Mesenchymal stem cell (in vitro differentiated cells and primary cell): ENCODE data around the gene TMEM117.

ENCODE experiments used
- DNase-seq: peaks from one replicate; pipeline ENCODE4 v3.0.0-alpha.2; 2013
- H2AFZ ChIP-seq: one replicate; pipeline ENCODE4 v1.6.1; 2013; ENCODE audit warnings: low read depth, mild to moderate bottlenecking, control low read depth, inconsistent platforms, low read length, moderate library complexity
- H2AK5ac ChIP-seq: 2 replicates; pipeline ENCODE4 v1.6.1; 2013; ENCODE audit warnings: low read length, moderate library complexity, mild to moderate bottlenecking, inconsistent platforms; ENCODE audit not compliant: severe bottlenecking
- H2BK120ac ChIP-seq: one replicate; pipeline ENCODE4 v1.6.1; 2013; ENCODE audit warnings: low read depth, mild to moderate bottlenecking, inconsistent platforms, low read length, moderate library complexity
- H2BK12ac ChIP-seq, 2 experiments: one replicate each; pipeline ENCODE4 v1.6.1; 2013; ENCODE audit warnings: inconsistent platforms in 2 of 2, low read length in 2 of 2, mild to moderate bottlenecking in 2 of 2, moderate library complexity in 2 of 2, control low read depth in 1 of 2
- H2BK15ac ChIP-seq: one replicate; pipeline ENCODE4 v1.6.1; 2013; ENCODE audit warnings: mild to moderate bottlenecking, low read depth, inconsistent platforms; ENCODE audit not compliant: poor library complexity, severe bottlenecking
- H2BK5ac ChIP-seq: 2 replicates; pipeline ENCODE4 v1.6.1; 2013; ENCODE audit warnings: low read depth, mild to moderate bottlenecking, low read length, control low read depth, inconsistent platforms; ENCODE audit not compliant: poor library complexity, severe bottlenecking
- H3K14ac ChIP-seq, 2 experiments: one replicate each; pipeline ENCODE4 v1.6.1; 2013; ENCODE audit warnings: inconsistent platforms in 2 of 2, low read length in 2 of 2, control low read depth in 1 of 2, mild to moderate bottlenecking in 1 of 2, moderate library complexity in 1 of 2
- H3K18ac ChIP-seq, 2 experiments: one replicate each; pipeline ENCODE4 v1.6.1; 2013; ENCODE audit warnings: inconsistent platforms in 2 of 2, low read length in 2 of 2, control low read depth in 1 of 2, low read depth in 1 of 2, mild to moderate bottlenecking in 1 of 2
- H3K23ac ChIP-seq, 2 experiments: one replicate each; pipeline ENCODE4 v1.6.1; 2013; ENCODE audit warnings: inconsistent platforms in 2 of 2, low read length in 2 of 2, mild to moderate bottlenecking in 2 of 2, moderate library complexity in 2 of 2, control low read depth in 1 of 2
- H3K27ac ChIP-seq: 2 replicates; pipeline ENCODE4 v1.5.1; 2013; ENCODE audit warnings: mild to moderate bottlenecking, moderate library complexity, low read length, control low read depth, inconsistent platforms; ENCODE audit not compliant: poor library complexity, severe bottlenecking
- H3K27me3 ChIP-seq, 2 experiments: 2 replicates each; pipeline versions ENCODE4 v1.6.1 to v1.7.0; 2013; ENCODE audit warnings: low read length in 2 of 2, mild to moderate bottlenecking in 2 of 2, moderate library complexity in 2 of 2, control low read depth in 1 of 2, inconsistent platforms in 1 of 2; ENCODE audit not compliant: control insufficient read depth in 1 of 2, insufficient read depth in 1 of 2
- H3K36me3 ChIP-seq, 2 experiments: 2 replicates each; pipeline versions ENCODE4 v1.6.1 to v1.7.0; 2013; ENCODE audit warnings: low read length in 2 of 2, control low read depth in 1 of 2, inconsistent platforms in 1 of 2, low read depth in 1 of 2, mild to moderate bottlenecking in 1 of 2; ENCODE audit not compliant: insufficient read depth in 2 of 2, control insufficient read depth in 1 of 2
- H3K4ac ChIP-seq, 2 experiments: one replicate each; pipeline ENCODE4 v1.6.1; 2013; ENCODE audit warnings: inconsistent platforms in 2 of 2, low read length in 2 of 2, mild to moderate bottlenecking in 2 of 2, moderate library complexity in 2 of 2, control low read depth in 1 of 2, low read depth in 1 of 2
- H3K4me1 ChIP-seq: 2 replicates; pipeline ENCODE4 v1.6.1; 2013; ENCODE audit warnings: low read depth, low read length, control low read depth; ENCODE audit not compliant: control insufficient read depth, insufficient read depth
- H3K4me2 ChIP-seq: 2 replicates; pipeline ENCODE4 v1.6.1; 2013; ENCODE audit warnings: low read length, mild to moderate bottlenecking, inconsistent platforms; ENCODE audit not compliant: poor library complexity, severe bottlenecking
- H3K4me3 ChIP-seq, 2 experiments: 2 replicates each; pipeline versions ENCODE4 v1.5.1 to v1.7.0; 2013; ENCODE audit warnings: low read length in 2 of 2, mild to moderate bottlenecking in 2 of 2, control low read depth in 1 of 2, low read depth in 1 of 2; ENCODE audit not compliant: insufficient read depth in 1 of 2
- H3K79me1 ChIP-seq: replicated peaks from 2 replicates; pipeline ENCODE4 v1.6.1; 2013; ENCODE audit warnings: mild to moderate bottlenecking, control low read depth, low read length, inconsistent platforms; ENCODE audit not compliant: poor library complexity, severe bottlenecking
- H3K9ac ChIP-seq: 2 replicates; pipeline ENCODE4 v1.7.0; 2013; ENCODE audit warnings: mild to moderate bottlenecking, low read length, moderate library complexity
- H3K9me3 ChIP-seq: 2 replicates; pipeline ENCODE4 v1.7.0; 2013; ENCODE audit warnings: mild to moderate bottlenecking, low read length; ENCODE audit not compliant: control insufficient read depth
- H4K8ac ChIP-seq: one replicate; pipeline ENCODE4 v1.6.1; 2013; ENCODE audit warnings: inconsistent platforms, mild to moderate bottlenecking, low read length, moderate library complexity
- H4K91ac ChIP-seq: one replicate; pipeline ENCODE4 v1.6.1; 2013; ENCODE audit warnings: mild to moderate bottlenecking, low read length, inconsistent platforms
- WGBS: methylation state at CpG from one replicate; pipeline ENCODE4 v1.1.7; 2013; ENCODE audit warnings: mixed read lengths; 5-methylcytosine and 5-hydroxymethylcytosine counted together

Gene TMEM117

GRCh38 chr12:44405297-44405696 lies 569.4 kb downstream of the TMEM117 start:
- Histone ChIP-seq H3K79me1 (no peaks in the 10 kb centered on the region), H2BK120ac (no peak overlapping the region), H3K27ac (no peak overlapping the region), H3K4ac (no peak overlapping the region), H2BK15ac (no peak overlapping the region), H3K14ac (no peak overlapping the region), H2BK5ac (no peak overlapping the region), H3K27me3 (no peaks in the 10 kb centered on the region), H3K9ac (no peak overlapping the region), H4K8ac (no peak overlapping the region), H2BK12ac (no peak overlapping the region), H3K23ac (no peak overlapping the region), H3K36me3 (no peaks in the 10 kb centered on the region), H3K4me3 (no peak overlapping the region), H2AK5ac (no peak overlapping the region), H3K18ac (no peak overlapping the region), H3K4me2 (no peak overlapping the region), H3K4me1 (no peaks in the 10 kb centered on the region), H2AFZ (no peak overlapping the region), H4K91ac (no peak overlapping the region), H3K9me3 (peaks cover 4% of the 10 kb centered on the region)
- WGBS: 36% methylated on average over 3 of the region's 4 CpGs
- no peak for DNase-seq

GRCh38 chr12:44422559-44422958 lies 586.7 kb downstream of the TMEM117 start:
- Histone ChIP-seq H2AK5ac (no peak overlapping the region), H4K91ac (no peak overlapping the region), H3K36me3 (no peaks in the 10 kb centered on the region), H3K23ac (no peak overlapping the region), H3K4ac (no peak overlapping the region), H3K4me3 (no peak overlapping the region), H2BK15ac (no peak overlapping the region), H3K4me2 (no peak overlapping the region), H3K27ac (no peak overlapping the region), H3K18ac (no peak overlapping the region), H4K8ac (no peak overlapping the region), H3K9me3 (no peaks in the 10 kb centered on the region), H3K14ac (no peak overlapping the region), H2BK5ac (no peak overlapping the region), H3K9ac (no peak overlapping the region), H2AFZ (no peak overlapping the region), H3K27me3 (no peaks in the 10 kb centered on the region), H2BK12ac (no peak overlapping the region), H3K4me1 (no peaks in the 10 kb centered on the region), H2BK120ac (no peak overlapping the region), H3K79me1 (no peaks in the 10 kb centered on the region)
- DNase-seq: no peak
- 100% methylated on average over 1 of the region's 1 CpG for WGBS

DNA sequence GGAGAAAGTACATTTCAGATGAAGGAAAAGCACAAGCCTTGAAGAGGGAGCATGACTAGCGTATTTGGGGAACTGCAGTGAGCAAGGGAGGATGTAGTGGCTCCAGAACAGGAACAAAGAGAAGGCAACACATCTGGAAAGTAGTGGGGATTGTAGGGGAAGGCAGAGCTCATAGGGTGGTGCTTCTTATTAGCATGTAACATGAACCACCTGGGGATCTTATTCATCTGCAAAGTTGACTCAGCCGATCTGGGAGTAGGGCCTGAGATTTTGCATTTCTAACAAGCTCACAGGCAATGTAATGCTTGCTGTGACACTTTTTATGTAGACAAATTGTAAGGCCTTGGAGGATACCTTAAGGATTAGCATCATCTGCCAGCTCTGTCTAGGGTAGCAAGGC lies 592.9 kb downstream of the TMEM117 start:
- Histone ChIP-seq H2AFZ (no peak overlapping the region), H3K9me3 (no peaks in the 10 kb centered on the region), H2BK120ac (no peak overlapping the region), H3K14ac (no peak overlapping the region), H3K4me2 (no peak overlapping the region), H3K4ac (no peak overlapping the region), H3K4me1 (no peaks in the 10 kb centered on the region), H4K8ac (no peak overlapping the region), H3K9ac (no peak overlapping the region), H2BK5ac (no peak overlapping the region), H3K18ac (no peak overlapping the region), H4K91ac (no peak overlapping the region), H3K23ac (no peak overlapping the region), H2AK5ac (no peak overlapping the region), H3K27me3 (no peaks in the 10 kb centered on the region), H3K27ac (no peak overlapping the region), H3K79me1 (no peaks in the 10 kb centered on the region), H3K4me3 (no peak overlapping the region), H2BK15ac (no peak overlapping the region), H2BK12ac (no peak overlapping the region), H3K36me3 (no peaks in the 10 kb centered on the region)
- DNase-seq: no peak
- WGBS: 34% methylated on average over 2 of the region's 2 CpGs

DNA sequence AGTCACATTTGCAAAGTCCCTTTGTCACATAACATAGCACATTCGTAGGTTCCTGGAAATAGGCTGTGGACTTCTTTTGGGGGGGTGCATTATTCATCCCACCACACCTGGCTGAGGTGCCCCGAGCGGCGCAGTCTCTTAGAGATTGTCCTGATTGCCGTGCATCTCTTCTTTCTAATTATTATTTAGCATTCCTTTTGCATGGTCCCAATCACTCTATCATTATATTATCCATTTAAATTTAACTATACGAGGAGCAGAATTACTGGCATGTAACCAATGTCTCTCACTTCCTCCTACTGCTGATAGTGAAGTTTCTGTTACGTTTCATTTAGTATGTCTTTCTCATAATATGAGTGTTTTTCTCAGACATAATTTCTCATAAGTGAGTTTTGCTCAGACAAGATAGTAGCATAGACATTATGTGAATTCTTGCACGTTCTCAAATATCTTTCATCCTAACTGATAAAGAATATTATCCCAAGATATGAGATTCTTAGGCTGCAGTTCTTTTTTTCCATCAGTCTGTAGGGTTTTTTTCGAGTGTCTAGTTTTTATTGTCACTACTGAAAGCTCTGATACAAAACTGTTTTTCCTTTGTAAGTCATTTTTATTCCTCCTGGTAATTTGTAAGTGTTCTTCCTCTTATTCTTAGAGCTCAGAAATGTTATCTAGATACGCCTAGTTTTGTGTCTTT lies 595.9 kb downstream of the TMEM117 start:
- Histone ChIP-seq H3K14ac (no peak overlapping the region), H2AFZ (no peak overlapping the region), H3K36me3 (no peaks in the 10 kb centered on the region), H3K27me3 (no peaks in the 10 kb centered on the region), H2BK15ac (no peak overlapping the region), H2BK12ac (no peak overlapping the region), H3K18ac (no peak overlapping the region), H3K23ac (no peak overlapping the region), H2BK5ac (no peak overlapping the region), H3K4ac (no peak overlapping the region), H2AK5ac (no peak overlapping the region), H3K79me1 (no peaks in the 10 kb centered on the region), H2BK120ac (no peak overlapping the region), H4K91ac (no peak overlapping the region), H3K27ac (no peak overlapping the region), H3K4me3 (no peak overlapping the region), H3K4me1 (no peaks in the 10 kb centered on the region), H3K9ac (no peak overlapping the region), H3K9me3 (no peaks in the 10 kb centered on the region), H3K4me2 (no peak overlapping the region), H4K8ac (no peak overlapping the region)
- WGBS: 87% methylated on average over 6 of the region's 10 CpGs
- no peak for DNase-seq
